Measurements from ENCODE around the gene SPEM3.

DNA sequence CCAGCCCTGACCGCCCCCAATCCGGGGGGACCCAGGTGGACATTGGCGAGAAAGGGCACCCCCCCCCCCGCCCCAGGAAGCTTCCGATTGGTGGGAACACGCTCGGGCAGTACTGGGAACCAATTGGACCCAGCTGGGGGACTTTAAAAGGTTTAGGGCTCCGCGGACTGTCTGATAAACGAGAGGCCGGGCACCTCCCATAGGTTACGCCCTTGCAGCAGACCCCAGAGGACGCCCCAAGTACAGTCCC, 25.0 kb upstream of the SPEM3 start:
- no peak for TF ChIP-seq EZH2 (IDR thresholded peaks at IDR 0.05; ENCODE audit: borderline replicate concordance, low read depth, low read length, severe bottlenecking)
- TF ChIP-seq, protein P1, sequence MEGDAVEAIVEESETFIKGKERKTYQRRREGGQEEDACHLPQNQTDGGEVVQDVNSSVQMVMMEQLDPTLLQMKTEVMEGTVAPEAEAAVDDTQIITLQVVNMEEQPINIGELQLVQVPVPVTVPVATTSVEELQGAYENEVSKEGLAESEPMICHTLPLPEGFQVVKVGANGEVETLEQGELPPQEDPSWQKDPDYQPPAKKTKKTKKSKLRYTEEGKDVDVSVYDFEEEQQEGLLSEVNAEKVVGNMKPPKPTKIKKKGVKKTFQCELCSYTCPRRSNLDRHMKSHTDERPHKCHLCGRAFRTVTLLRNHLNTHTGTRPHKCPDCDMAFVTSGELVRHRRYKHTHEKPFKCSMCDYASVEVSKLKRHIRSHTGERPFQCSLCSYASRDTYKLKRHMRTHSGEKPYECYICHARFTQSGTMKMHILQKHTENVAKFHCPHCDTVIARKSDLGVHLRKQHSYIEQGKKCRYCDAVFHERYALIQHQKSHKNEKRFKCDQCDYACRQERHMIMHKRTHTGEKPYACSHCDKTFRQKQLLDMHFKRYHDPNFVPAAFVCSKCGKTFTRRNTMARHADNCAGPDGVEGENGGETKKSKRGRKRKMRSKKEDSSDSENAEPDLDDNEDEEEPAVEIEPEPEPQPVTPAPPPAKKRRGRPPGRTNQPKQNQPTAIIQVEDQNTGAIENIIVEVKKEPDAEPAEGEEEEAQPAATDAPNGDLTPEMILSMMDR (IDR thresholded peaks at IDR 0.05; ENCODE audit: extremely low read depth in 1 of 2, insufficient read depth in 1 of 2, low read depth in 1 of 2, low read length in 2 of 2): no peak

Measured in endothelial cell of umbilical vein (primary cell).